GM20000 (cell line): ENCODE measurements around the gene IGLL1.
"Not testable (repeated sequence)": the region's sequence is repeated elsewhere in the genome, so short reads cannot be mapped to it uniquely, and the experiment has no call there.

Experiments
- DNase-seq: peaks from one replicate; pipeline ENCODE4 v3.0.0; 2012; ENCODE audit warnings: low spot score
- TF ChIP-seq, protein P1 (sequence below): IDR thresholded peaks from 2 replicates; pipeline ENCODE4 v1.5.1; 2012; ENCODE audit warnings: mild to moderate bottlenecking, control low read depth; ENCODE audit errors: extremely low read depth, missing control alignments

IGLL1 gene

GRCh38 chr22:23579870-23580575, at the start of gene IGLL1:
IGLL1 (minus strand) TSS chr22:23580290; CDS start chr22:23580190, 100 bp downstream.
- no peak for DNase-seq
- TF ChIP-seq, protein P1, sequence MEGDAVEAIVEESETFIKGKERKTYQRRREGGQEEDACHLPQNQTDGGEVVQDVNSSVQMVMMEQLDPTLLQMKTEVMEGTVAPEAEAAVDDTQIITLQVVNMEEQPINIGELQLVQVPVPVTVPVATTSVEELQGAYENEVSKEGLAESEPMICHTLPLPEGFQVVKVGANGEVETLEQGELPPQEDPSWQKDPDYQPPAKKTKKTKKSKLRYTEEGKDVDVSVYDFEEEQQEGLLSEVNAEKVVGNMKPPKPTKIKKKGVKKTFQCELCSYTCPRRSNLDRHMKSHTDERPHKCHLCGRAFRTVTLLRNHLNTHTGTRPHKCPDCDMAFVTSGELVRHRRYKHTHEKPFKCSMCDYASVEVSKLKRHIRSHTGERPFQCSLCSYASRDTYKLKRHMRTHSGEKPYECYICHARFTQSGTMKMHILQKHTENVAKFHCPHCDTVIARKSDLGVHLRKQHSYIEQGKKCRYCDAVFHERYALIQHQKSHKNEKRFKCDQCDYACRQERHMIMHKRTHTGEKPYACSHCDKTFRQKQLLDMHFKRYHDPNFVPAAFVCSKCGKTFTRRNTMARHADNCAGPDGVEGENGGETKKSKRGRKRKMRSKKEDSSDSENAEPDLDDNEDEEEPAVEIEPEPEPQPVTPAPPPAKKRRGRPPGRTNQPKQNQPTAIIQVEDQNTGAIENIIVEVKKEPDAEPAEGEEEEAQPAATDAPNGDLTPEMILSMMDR, result no peak

DNA sequence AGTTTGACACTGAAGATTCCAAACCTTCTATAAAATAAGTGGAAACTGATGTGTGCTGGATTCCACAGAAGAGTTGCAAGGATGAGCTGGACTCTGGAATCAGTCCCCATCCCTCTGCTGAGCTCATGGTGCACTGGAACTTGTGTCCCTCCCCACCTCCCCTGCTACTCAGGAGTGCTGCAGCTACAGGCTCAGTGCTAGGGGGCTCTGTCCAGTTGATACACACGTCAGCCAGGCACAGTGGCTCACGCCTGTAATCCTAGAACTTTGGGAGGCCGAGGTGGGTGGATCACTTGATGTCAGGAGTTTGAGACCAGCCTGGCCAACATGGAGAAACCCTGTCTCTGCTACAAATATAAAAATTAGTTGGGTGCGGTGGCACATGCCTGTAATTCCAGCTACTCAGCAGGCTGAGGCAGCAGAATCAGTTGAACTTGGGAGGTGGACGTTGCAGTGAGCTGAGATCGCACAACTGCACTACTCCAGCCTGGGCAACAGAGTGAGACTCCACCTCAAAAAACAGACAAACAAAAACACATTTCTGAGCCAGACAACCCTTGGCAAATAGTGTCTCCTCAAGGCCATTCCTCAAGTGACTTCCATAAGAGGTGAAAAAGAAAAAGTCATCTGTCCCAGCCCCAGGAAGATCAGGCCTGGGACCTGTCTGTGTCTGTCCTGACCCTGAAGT, 48.1 kb upstream of the IGLL1 start:
- DNase-seq, result not testable (repeated sequence)

GRCh38 chr22:23627401-23628055, 47.4 kb upstream of the IGLL1 start:
- TF ChIP-seq, protein P1, result peak; percentile 14
- peak; percentile 48 for DNase-seq

DNA sequence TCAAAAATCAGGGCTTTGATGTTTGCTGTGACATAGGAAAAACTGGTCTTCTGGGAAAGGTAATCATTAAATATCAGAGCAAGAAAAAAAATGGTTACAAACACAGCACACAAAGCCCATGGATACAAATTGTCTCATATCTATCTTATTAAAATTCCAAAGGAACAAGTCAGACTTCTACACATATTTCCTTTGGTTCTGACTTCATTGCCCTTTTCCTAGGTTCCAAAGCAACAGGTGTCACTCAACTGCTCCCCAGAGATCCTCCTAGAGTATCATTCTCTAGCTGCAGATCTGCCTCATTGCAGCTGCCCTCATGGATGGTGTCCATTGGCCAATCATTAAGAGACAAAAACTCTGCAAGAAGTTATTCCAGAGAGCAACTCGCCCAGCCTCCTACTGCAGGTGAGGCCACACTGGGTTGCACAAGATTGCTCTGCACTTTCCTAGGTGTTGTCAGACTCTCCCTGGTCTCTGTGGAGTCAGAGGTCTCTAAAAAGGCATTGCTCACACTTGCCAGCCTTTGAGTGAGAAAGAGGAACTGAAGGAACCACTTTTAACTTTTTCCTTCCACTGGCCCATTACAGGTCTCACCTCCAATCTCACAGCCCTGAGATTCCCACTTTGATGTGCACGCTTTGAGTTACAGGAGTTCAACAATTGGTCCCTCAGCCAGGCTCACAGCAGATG, 46.3 kb upstream of the IGLL1 start:
- DNase-seq, result no peak
- TF ChIP-seq, protein P1, result no peak

DNA sequence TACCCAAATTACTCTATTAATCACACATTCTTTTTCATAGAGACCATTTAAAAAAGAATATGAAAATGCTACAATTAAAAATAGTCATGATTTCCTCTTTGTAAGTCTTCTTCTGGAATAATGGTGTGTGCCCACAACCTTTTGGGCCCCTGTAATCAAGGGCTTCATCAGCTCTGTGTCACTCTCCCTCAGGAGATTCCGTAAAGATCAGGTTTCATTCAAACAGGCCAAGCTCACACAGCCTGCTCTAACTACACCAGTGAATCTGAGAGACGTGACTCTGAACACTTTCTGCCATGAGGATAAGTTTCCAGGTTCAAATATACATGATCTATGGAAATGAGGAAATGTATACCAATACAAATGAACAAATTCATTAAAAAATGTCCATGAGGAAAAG, 42.5 kb upstream of the IGLL1 start:
- no peak for DNase-seq
- TF ChIP-seq, protein P1, result no peak

DNA sequence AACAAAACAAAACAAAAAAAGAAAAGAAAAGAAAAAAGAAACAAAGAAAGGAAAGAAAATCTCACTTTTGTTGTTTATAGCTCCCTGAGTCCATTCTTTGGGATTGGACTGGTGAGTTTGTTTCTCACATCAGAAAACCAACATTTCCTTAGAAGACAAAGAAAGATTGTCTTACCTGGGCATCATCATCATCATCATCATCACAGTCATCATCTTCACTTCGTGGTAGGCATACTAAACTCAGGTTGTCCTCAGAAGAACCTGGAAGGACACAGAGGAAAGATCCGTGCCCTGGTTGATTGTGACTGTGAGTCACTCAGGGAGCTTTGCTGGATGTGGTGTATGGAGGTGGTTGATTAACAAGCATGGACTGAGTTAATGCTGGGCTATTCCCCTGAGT, 41.8 kb upstream of the IGLL1 start:
- DNase-seq, result not testable (repeated sequence)

DNA sequence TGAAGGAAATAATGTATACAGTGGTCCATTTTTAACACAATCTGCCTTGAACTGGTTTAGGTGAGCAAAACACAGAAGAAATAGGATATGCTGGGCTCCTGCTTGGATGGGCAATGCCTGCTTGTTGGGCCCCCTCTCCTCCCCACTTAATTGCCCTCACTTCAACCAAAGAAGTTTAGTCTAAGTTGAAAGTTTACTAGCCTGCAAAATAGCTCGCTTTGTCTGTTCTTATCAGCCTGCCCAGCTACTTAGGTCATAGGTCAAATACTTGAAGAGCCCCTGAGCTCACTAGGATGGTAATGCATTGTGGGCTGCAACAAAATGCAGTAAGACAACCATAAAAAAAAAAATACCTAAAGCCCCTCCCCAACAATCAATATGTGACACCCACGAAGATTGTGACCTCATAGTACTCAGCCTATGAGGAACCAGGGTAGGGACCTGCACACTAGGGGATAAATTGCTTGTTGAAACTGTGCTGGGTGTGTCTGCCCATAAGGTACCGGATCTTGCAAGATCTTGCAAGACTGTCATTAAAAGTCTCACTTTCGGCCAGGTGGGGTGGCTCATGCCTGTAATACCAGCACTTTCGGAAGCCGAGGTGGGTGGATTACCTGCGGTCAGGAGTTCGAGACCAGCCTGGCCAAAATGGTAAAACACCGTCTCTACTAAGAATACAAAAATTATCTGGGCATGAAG, 41.1 kb upstream of the IGLL1 start:
- TF ChIP-seq, protein P1, result no peak
- no peak for DNase-seq
